Measurements from ENCODE around the gene FTCDNL1. TPM values are rescaled to one million over a fixed set of nuclear protein-coding genes. Genes with fewer than 3 reads are reported as not detected.

FTCDNL1 gene
- total RNA-seq, 1 donor from 2014 or later = 1.2 TPM

- no peak for TF ChIP-seq CTCF (IDR thresholded peaks at IDR 0.05; ENCODE audit: unreplicated experiment)
- no peak for DNase-seq (ENCODE audit: low spot score, unreplicated experiment)
- Mint-ChIP-seq H3K27me3 (no peaks in the 10 kb centered on the region), H3K4me1 (ENCODE audit: low read depth) (peaks cover 1% of the 10 kb centered on the region), H3K4me3 (ENCODE audit: low read depth) (no peak overlapping the region), H3K9me3 (ENCODE audit: low read depth) (no peaks in the 10 kb centered on the region), H3K27ac (no peak overlapping the region), H3K36me3 (ENCODE audit: insufficient read depth) (no peaks in the 10 kb centered on the region)
These were observed 33.0 kb downstream of the FTCDNL1 start for GRCh38 chr2:199818026-199818425.

DNA sequence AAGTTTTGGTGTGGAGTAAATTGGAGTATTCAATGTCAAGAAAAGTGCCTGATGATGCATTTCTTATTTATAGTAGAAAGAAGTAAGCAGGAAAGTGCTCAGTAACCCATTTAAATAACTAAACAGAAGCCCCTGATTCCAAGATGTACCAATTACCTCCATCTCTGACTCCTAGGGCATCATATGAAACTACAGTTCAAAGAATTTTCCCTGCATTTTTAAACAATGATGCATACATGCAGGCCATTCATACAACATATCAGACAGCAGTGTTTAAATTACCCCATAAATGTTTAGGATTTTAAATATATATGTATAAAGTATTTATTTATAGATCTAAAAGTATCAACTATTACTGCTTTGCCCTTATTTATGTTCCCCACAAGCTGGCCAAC lies 36.2 kb downstream of the FTCDNL1 start:
- DNase-seq (ENCODE audit: low spot score, unreplicated experiment) = no peak
- Mint-ChIP-seq H3K36me3 (ENCODE audit: insufficient read depth) (no peaks in the 10 kb centered on the region), H3K4me1 (ENCODE audit: low read depth) (peaks cover 1% of the 10 kb centered on the region), H3K4me3 (ENCODE audit: low read depth) (no peak overlapping the region), H3K27me3 (no peaks in the 10 kb centered on the region), H3K9me3 (ENCODE audit: low read depth) (no peaks in the 10 kb centered on the region), H3K27ac (no peak overlapping the region)
- TF ChIP-seq CTCF (IDR thresholded peaks at IDR 0.05; ENCODE audit: unreplicated experiment) = no peak

DNA sequence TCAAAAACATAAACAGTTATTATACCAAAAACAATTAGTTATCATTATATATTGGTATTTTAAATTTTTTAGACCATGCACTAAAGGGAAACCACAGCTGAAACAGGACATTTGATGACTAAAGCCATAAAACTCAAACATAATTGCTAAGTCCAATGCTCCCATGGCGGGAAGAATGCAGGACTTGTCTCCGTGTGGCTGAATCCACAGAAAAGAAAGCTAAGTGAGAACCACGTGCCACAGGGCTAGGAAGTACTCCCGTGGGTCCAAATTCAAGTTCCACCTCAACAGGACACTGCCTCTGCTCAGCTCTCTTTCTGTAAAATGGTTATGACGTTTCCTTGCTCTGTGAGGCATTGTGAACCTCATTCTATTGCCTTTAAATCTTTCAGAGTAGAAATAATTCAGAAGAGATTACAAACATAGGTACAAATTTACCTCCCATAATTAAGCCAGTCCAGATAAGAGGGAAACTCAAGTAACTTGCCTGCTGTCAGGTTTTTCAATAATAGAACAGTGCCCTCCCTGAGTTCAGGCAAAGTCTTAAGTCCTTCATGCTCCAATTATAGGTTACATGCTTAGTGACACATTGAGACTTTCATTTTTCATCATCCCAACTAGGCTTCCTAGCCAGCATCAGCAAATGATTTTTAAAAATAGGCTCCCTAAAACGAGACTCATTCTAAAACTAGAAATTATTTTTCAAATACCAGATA lies 36.7 kb downstream of the FTCDNL1 start:
- TF ChIP-seq CTCF (IDR thresholded peaks at IDR 0.05; ENCODE audit: unreplicated experiment) = no peak
- Mint-ChIP-seq H3K36me3 (ENCODE audit: insufficient read depth) (no peaks in the 10 kb centered on the region), H3K9me3 (ENCODE audit: low read depth) (no peaks in the 10 kb centered on the region), H3K4me3 (ENCODE audit: low read depth) (no peak overlapping the region), H3K27me3 (no peaks in the 10 kb centered on the region), H3K27ac (no peak overlapping the region), H3K4me1 (ENCODE audit: low read depth) (no peaks in the 10 kb centered on the region)
- DNase-seq (ENCODE audit: low spot score, unreplicated experiment) = no peak

- TF ChIP-seq CTCF (IDR thresholded peaks at IDR 0.05; ENCODE audit: unreplicated experiment) = no peak
- Mint-ChIP-seq H3K4me1 (ENCODE audit: low read depth) (no peaks in the 10 kb centered on the region), H3K36me3 (ENCODE audit: insufficient read depth) (no peaks in the 10 kb centered on the region), H3K9me3 (ENCODE audit: low read depth) (no peaks in the 10 kb centered on the region), H3K27me3 (no peaks in the 10 kb centered on the region), H3K27ac (no peak overlapping the region), H3K4me3 (ENCODE audit: low read depth) (no peak overlapping the region)
- no peak for DNase-seq (ENCODE audit: low spot score, unreplicated experiment)
These were observed 38.5 kb downstream of the FTCDNL1 start for GRCh38 chr2:199812493-199812892.

- H3K27me3 Mint-ChIP-seq = no peaks in the 10 kb centered on the region
These were observed 39.6 kb downstream of the FTCDNL1 start for GRCh38 chr2:199811346-199811745.

More at GRCh38 chr2:199811346-199811745, 39.6 kb downstream of the FTCDNL1 start:
- TF ChIP-seq CTCF (IDR thresholded peaks at IDR 0.05; ENCODE audit: unreplicated experiment) = no peak
- no peaks in the 10 kb centered on the region for H3K9me3 Mint-ChIP-seq (ENCODE audit: low read depth)
- no peak overlapping the region for H3K27ac Mint-ChIP-seq
- peaks cover 5% of the 10 kb centered on the region for H3K4me1 Mint-ChIP-seq (ENCODE audit: low read depth)
- H3K36me3 Mint-ChIP-seq (ENCODE audit: insufficient read depth) = no peaks in the 10 kb centered on the region
- no peak overlapping the region for H3K4me3 Mint-ChIP-seq (ENCODE audit: low read depth)
- no peak for DNase-seq (ENCODE audit: low spot score, unreplicated experiment)
